Fibroblast of peridontal ligament (primary cell): ENCODE results near the gene BCAN.
"Not testable (repeated sequence)": the region's sequence is repeated elsewhere in the genome, so short reads cannot be mapped to it uniquely, and the experiment has no call there.

ENCODE experiments used
- DNase-seq: peaks from one replicate; pipeline ENCODE4 v3.0.0-alpha.2; 2010; ENCODE audit errors: extremely low read depth

BCAN gene, protein sequence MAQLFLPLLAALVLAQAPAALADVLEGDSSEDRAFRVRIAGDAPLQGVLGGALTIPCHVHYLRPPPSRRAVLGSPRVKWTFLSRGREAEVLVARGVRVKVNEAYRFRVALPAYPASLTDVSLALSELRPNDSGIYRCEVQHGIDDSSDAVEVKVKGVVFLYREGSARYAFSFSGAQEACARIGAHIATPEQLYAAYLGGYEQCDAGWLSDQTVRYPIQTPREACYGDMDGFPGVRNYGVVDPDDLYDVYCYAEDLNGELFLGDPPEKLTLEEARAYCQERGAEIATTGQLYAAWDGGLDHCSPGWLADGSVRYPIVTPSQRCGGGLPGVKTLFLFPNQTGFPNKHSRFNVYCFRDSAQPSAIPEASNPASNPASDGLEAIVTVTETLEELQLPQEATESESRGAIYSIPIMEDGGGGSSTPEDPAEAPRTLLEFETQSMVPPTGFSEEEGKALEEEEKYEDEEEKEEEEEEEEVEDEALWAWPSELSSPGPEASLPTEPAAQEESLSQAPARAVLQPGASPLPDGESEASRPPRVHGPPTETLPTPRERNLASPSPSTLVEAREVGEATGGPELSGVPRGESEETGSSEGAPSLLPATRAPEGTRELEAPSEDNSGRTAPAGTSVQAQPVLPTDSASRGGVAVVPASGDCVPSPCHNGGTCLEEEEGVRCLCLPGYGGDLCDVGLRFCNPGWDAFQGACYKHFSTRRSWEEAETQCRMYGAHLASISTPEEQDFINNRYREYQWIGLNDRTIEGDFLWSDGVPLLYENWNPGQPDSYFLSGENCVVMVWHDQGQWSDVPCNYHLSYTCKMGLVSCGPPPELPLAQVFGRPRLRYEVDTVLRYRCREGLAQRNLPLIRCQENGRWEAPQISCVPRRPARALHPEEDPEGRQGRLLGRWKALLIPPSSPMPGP

GRCh38 chr1:156641761-156642264, at the start of gene BCAN:
TSS of gene BCAN (plus strand) at chr1:156642117. CDS start at chr1:156646055, 3,938 bp downstream.
- DNase-seq, result no peak

- DNase-seq, result no peak
Measured at GRCh38 chr1:156592158-156592909, 49.6 kb upstream of the BCAN start.

DNA sequence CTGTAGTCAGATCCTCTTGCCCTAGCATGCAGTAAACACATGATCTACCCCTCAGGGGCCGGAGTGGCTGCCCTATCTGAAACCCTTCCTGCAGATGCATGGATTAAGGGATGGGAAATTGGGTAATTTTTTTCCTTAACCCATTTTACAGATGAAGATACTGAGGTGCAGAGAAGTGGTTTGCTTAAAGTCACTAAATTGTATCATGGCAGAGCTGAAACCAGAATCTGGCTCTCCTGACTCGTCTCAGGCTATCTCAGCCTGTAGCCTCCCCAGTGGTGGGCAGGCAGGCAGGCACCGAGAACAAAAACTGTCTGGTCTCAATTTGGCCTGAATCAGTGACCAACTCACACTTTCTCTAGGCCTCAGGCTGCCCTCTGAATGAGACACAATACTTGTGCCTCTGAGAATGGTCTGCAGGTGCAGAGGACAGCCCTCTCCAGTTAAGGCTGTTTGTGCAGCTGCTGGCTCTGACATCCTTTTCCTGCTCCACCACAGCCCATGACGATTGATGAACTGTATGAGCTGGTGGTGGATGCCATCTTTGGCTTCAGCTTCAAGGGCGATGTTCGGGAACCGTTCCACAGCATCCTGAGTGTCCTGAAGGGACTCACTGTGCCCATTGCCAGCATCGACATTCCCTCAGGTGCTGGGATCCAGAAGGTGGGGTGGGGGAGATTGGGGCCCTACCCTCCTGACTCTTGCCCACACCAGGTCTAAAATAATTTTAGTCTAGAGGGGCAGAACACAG, 48.8 kb upstream of the BCAN start:
- DNase-seq, result no peak

GRCh38 chr1:156593661-156593989, 48.3 kb upstream of the BCAN start:
- DNase-seq, result no peak

GRCh38 chr1:156594190-156594589, 47.7 kb upstream of the BCAN start:
- DNase-seq, result no peak

GRCh38 chr1:156595016-156595415, 46.9 kb upstream of the BCAN start:
- no peak for DNase-seq

- no peak for DNase-seq
Measured at GRCh38 chr1:156596426-156596825, 45.5 kb upstream of the BCAN start.

DNA sequence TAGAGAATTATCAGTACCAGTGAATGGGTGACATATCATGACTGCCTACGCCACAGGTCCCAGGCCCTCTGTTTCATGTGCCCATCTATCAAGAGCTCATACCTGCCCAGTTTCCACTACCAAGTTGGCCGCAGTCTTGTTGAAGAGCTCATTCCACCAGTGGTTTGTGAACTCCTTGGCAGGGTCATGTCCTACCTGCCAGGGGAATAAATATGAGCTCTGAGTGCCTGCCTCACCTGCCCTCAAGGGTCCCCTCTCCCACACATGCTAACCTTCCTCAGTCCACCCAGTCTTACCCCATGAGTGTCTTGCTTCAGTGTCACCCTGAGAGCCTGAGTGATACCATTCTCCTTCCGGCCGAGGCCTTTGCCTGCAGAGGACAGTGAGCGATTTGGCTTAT, 43.8 kb upstream of the BCAN start:
- no peak for DNase-seq

- no peak for DNase-seq
Measured at GRCh38 chr1:156598731-156599432, 43.0 kb upstream of the BCAN start.

DNA sequence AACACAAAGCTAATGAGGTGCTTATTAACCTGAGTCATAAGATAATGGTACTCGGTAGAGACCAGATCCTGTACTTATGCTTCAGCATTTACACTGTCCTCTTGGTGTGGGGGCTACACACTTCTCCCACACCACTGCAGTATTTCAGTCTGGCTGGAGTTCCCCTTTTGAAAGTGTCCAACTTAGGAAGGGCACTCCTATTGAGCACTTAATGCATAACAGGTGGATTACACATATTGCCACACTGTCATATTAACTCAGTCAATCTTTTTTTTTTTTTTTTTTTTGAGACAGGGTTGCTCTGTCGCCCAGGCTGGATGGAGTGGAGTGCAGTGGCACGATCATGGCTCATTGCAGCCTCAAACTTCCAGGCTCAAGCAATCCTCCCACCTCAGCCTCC, 42.1 kb upstream of the BCAN start:
- DNase-seq, result no peak

GRCh38 chr1:156600733-156601121, 41.2 kb upstream of the BCAN start:
- peak; percentile 14 for DNase-seq

DNA sequence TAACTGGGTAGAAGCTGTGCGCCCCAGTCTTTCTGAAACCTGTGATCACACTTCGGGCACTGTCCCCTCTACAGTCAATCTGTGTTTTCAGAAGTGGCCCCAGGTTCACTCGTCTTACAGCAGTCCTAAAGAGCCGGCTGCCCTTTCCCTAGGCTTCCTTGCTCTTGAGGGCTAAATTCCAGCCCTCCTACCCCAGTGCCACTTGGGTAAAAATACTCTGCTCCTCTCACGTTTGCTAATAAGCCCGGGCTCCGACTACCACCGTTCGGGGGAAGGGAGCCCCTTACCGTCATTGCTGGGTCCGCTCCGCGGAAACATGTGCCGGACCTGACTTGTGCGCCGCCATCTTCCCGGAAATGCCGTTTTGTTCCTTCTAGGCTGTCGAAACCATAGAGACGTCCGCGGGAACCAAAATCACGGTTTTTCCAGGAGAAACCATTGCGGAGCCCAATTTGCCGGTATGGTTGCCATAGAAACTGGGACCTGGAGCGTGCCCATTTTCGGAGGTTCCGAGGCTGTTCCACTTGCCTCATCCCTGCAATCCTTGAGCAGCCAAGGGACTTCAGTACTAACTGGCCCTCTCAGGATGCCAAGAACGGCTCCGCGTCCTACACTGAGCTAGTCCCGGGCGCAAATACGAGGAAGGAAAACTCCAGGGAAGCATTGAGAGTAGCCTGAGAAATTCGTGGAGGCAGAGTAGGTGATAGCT, 40.6 kb upstream of the BCAN start, which contains the start of gene GPATCH4:
Gene GPATCH4 (minus strand): TSS at position 358 of the 709 bp plus-strand sequence.
- DNase-seq, result peak; percentile 97

DNA sequence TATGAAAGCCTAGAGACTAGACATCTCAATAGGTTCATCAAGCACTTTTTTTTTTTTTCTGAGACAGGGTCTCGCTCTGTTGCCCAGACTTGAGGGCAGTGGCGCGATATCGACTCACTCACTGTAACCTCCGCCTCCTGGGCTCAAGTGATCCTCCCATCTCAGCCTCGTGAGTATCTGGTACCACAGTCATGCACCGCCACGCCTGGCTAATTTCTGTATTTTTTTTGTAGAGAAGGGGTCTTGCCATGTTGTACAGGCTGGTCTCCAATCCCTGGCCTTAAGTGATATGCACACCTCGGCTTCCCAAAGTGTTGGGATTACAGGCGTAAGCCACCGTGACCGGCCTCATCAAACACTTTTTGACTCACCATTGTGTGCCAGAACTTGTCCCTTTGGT, 40.0 kb upstream of the BCAN start:
- no peak for DNase-seq

GRCh38 chr1:156602557-156602993, 39.3 kb upstream of the BCAN start:
- no peak for DNase-seq

DNA sequence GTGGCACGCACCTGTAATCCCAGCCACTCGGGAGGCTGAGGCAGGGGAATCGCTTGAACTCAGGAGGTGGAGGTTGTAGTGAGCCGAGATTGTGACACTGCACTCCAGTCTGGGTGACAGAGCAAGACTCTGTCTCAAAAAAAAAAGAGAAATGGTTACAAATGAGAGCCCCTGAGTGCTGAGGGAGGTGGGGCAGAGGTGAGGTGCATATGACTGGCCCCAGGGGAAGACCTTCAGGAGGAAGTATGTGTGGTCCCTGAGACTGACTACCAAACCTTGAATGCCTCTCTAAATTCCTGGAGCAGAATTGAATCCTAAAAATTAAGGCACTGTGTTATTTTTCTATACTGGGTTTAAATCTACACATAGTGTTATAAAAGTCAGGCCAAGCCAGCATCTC, 34.6 kb upstream of the BCAN start:
- not testable (repeated sequence) for DNase-seq

DNA sequence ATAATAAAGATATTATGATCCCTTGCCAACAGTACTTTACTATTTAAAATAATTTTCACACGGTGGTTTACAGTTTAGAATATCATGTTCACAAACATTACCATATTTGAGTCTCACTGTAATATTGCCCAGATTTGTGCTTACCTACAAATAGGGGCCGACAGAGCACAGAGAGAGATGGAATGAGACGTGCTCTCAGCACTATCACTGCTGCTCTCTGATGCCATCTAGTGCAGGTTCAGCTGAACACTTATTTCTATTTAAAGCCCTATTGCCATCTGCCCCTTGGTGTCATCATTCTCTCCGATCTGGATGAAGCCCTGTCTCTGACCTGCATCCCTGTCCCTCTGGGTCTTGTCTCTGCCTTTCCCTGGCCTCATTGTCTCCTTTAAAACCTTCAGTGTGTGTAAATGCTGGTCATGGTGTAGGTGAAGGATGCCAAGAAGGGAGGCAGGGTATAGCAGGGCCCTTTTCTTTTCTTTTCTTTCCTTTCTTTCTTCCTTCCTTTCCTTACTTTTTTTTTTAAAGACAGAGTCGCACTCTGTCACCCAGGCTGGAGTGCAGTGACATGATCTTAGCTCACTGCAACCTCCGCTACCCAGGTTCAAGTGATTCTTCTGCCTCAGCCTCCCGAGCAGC, 33.8 kb upstream of the BCAN start:
- peak; percentile 79 for DNase-seq

GRCh38 chr1:156608981-156609380, 32.9 kb upstream of the BCAN start:
- no peak for DNase-seq

DNA sequence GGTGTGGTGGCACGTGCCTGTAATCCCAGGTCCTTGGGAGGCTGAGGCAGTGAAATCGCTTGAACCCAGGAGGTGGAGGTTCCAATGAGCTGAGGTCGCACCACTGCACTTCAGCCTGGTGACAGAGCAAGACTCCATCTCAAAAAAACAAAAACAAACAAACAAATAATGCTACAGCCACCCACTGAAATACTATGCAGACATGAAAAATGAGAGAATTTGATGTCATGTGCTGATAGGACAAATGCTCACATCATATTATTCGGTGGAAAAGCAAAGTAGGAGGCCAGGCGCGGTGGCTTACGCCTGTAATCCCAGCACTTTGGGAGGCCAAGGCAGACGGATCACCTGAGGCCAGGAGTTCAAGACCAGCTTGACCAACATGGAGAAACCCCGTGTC, 31.8 kb upstream of the BCAN start:
- DNase-seq, result not testable (repeated sequence)

DNA sequence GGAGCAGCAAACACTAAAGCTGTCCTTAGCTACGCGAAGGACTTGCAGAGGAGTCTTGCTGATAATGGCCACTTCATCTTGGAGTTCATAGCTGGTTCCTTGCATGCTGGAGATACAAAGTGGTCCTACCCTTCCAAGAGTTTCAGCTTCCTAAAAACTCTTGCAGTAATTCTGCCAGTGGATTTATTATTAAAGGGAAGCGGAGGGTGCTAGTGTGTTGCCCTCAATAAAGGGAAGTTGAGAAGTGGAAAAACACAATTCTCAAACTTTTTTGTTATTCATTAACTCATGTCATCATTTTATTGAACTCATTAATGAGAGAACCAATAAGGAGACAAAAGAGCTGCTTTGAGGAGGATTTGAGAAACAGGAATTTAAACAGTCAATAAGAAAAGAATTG, 29.3 kb upstream of the BCAN start:
- no peak for DNase-seq
